ENCODE data around the gene PTPRH. TPM values are rescaled to one million over a fixed set of nuclear protein-coding genes. Genes with fewer than 3 reads are reported as not detected.
A peak's percentile ranks its signal among the peaks of the same experiment; 100 is the strongest.

PTPRH gene
- total and polyA plus RNA-seq, 9 of the 15 experiments (the other 6 are each of a cell fraction or from before 2014, with no cell fraction given) = 0.87 to 34.3 (median 22.7) TPM

DNA sequence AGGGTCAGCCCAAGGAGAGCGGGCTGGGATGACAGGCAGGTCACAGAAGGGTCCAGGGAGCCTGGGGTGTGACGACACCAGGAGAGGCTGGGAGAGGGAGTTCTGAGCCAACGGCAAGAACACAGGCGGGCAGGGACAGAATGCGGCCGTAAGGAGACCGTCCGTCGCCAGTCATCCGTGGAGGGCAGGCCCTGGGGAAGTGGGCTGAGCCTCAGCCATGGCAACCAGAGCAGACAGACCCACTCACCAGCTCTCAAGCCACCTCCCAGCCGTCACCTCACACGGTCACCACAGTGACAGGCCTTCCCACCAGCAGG, 22.9 kb upstream of the PTPRH start:
- BruUV-seq (replicated peaks) = no TSS peak
- no peak overlapping the region for H3K27ac ChIP-seq (ENCODE audit: extremely low read depth, low read depth, low read length)
- H3K4me2 ChIP-seq (ENCODE audit: insufficient read depth, low read length) = no peak overlapping the region
- H3K27me3 ChIP-seq (ENCODE audit: control insufficient read depth in 2 of 2, insufficient read depth in 2 of 2, low read length in 2 of 2) = no peaks in the 10 kb centered on the region
- H3K9ac ChIP-seq (ENCODE audit: insufficient read depth in 1 of 2, low read depth in 2 of 2, low read length in 2 of 2) = peak overlapping the region in 1 of 2 experiments; percentile 15; a peak in 1 of 4 replicates
- 95% methylated on average over 11 of the region's 12 CpGs for WGBS (ENCODE audit: insufficient coverage, low coverage, missing lambda C conversion rate)
- no peak overlapping the region for H3K4me3 ChIP-seq
- TF ChIP-seq ZNF512 (tag; IDR thresholded peaks at IDR 0.05) = no peak
- no peak for TF ChIP-seq MEIS2 (IDR thresholded peaks at IDR 0.05; ENCODE audit: partially characterized antibody)
- TF ChIP-seq RFX7 (CRISPR knock-in tag; IDR thresholded peaks at IDR 0.05) = no peak
- no peak for TF ChIP-seq SAFB2 (IDR thresholded peaks at IDR 0.05; ENCODE audit: borderline replicate concordance, low read depth, low read length, severe bottlenecking)
- TF ChIP-seq TCFL5 (CRISPR knock-in tag; conservative IDR thresholded peaks at IDR 0.05) = no peak
- TF ChIP-seq, protein P1, sequence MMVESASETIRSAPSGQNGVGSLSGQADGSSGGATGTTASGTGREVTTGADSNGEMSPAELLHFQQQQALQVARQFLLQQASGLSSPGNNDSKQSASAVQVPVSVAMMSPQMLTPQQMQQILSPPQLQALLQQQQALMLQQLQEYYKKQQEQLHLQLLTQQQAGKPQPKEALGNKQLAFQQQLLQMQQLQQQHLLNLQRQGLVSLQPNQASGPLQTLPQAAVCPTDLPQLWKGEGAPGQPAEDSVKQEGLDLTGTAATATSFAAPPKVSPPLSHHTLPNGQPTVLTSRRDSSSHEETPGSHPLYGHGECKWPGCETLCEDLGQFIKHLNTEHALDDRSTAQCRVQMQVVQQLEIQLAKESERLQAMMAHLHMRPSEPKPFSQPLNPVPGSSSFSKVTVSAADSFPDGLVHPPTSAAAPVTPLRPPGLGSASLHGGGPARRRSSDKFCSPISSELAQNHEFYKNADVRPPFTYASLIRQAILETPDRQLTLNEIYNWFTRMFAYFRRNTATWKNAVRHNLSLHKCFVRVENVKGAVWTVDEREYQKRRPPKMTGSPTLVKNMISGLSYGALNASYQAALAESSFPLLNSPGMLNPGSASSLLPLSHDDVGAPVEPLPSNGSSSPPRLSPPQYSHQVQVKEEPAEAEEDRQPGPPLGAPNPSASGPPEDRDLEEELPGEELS (CRISPR knock-in tag; IDR thresholded peaks at IDR 0.05; ENCODE audit: borderline replicate concordance) = no peak
- no peak for TF ChIP-seq ZNF436 (CRISPR knock-in tag; IDR thresholded peaks at IDR 0.05)
- no peak for TF ChIP-seq TAF15 (IDR thresholded peaks at IDR 0.05; ENCODE audit: low read depth, low read length)
- peaks cover 0 to 37% of the 10 kb centered on the region in 2 experiments; a peak in 1 of 5 replicates for H3K4me1 ChIP-seq (replicated peaks in 1 of 2; ENCODE audit: control insufficient read depth in 2 of 2, insufficient read depth in 2 of 2, low read length in 2 of 2)
- ChIA-PET POLR2A (interaction anchor here (0.6 to 0.7 kb wide), 3 partner anchors 14 to 63 kb away, joined by 3 to 4 read pairs (median 3); no protein-coding TSS in a partner anchor), CTCF (ENCODE audit: low intra/inter-chr PET ratio) (no interaction called here)
- ATAC-seq = no peak
- in situ Hi-C loops (cut with MboI) (no loop called here), intact Hi-C loops (cut with micrococcal nuclease) (no loop called here)
- H3K9me3 ChIP-seq (replicated peaks; ENCODE audit: control insufficient read depth, insufficient read depth, low read depth, low read length) = no peaks in the 10 kb centered on the region
- no peak for DNase-seq (ENCODE audit: extremely low read depth in 1 of 4, low spot score in 3 of 4)
- peaks cover 3% of the 10 kb centered on the region for H3K9me1 ChIP-seq (ENCODE audit: control insufficient read depth, insufficient read depth, low read length)
- H3K79me2 ChIP-seq (ENCODE audit: control insufficient read depth, insufficient read depth, low read length) = no peaks in the 10 kb centered on the region
- no peaks in the 10 kb centered on the region for H4K20me1 ChIP-seq (replicated peaks; ENCODE audit: control insufficient read depth, insufficient read depth, low read length)
- no peak for FAIRE-seq
- peaks cover 94% of the 10 kb centered on the region for H3K36me3 ChIP-seq (ENCODE audit: control insufficient read depth, insufficient read depth, low read length)
- no peak overlapping the region for H2AFZ ChIP-seq (ENCODE audit: low read depth, low read length)

Measured in K562 (cell line).